A673 (cell line): ENCODE data around the gene SCAF1.

ENCODE experiments used
- CTCF ChIP-seq: fragments of 300-800, 200-600 bp; sonication (generic); conservative IDR thresholded peaks from 2 replicates; pipeline ENCODE4 v1.5.1; 2017; ENCODE audit warnings: low read depth, mild to moderate bottlenecking, antibody characterized with exemption, low read length, moderate library complexity, mixed read lengths
- EZH2 ChIP-seq: fragments of 200-600 bp; sonication (generic); IDR thresholded peaks from 2 replicates; pipeline ENCODE4 v1.6.1; 2017; ENCODE audit warnings: borderline replicate concordance, low read depth, mild to moderate bottlenecking, mixed read lengths, antibody characterized with exemption, low read length; ENCODE audit not compliant: poor library complexity, severe bottlenecking

GRCh38 chr19:49631014-49631588, 10.9 kb upstream of the SCAF1 start:
- TF ChIP-seq CTCF (no peak), EZH2 (no peak)
